Activated CD8-positive, alpha-beta memory T cell treated with anti-CD3 and anti-CD28 coated beads for 1 hour (primary cell): ENCODE data around the gene CCSAP.
"Not testable (repeated sequence)": the region's sequence is repeated elsewhere in the genome, so short reads cannot be mapped to it uniquely, and the experiment has no call there.

Source experiments
- DNase-seq, 2 donors: peaks; one replicate each; pipeline ENCODE4 v3.0.0-alpha.2; 2020; ENCODE audit warnings: low read depth in 1 of 2; ENCODE audit errors: extremely low read depth in 1 of 2

Gene CCSAP

DNA sequence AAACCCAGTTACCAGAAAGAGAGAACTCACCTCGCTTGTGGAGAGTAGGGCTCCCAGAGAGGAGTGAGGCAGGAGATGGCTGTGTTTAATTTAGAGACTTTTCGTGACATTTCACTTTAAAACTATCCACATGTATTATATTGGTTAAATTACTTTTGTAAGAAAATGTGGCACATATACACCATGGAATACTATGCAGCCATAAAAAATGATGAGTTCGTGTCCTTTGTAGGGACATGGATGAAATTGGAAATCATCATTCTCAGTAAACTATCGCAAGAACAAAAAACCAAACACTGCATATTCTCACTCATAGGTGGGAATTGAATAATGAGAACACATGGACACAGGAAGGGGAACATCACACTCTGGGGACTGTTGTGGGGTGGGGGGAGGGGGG lies 51.2 kb downstream of the CCSAP start:
- not testable (repeated sequence) for DNase-seq

DNA sequence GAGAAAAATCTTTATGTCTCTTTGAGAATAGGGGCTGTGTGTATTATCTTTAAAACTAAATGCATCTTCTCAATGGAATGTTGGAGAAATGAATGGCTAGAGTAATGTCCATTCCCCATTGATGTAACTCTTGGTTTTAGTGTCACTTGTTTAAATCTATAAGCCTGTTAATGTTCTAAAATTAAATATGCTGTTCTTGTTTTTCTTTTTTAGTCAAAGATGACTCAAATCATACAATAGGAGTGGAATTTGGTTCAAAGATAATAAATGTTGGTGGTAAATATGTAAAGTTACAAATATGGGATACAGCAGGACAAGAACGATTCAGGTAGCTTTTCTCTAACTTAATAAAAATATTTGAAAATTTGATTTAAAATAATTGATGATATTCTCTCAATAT lies 54.3 kb downstream of the CCSAP start:
- no peak for DNase-seq

- DNase-seq = no peak
Measured at GRCh38 chr1:229287267-229287666, 55.6 kb downstream of the CCSAP start.

- DNase-seq = no peak
Measured at GRCh38 chr1:229286099-229286766, 56.6 kb downstream of the CCSAP start.

DNA sequence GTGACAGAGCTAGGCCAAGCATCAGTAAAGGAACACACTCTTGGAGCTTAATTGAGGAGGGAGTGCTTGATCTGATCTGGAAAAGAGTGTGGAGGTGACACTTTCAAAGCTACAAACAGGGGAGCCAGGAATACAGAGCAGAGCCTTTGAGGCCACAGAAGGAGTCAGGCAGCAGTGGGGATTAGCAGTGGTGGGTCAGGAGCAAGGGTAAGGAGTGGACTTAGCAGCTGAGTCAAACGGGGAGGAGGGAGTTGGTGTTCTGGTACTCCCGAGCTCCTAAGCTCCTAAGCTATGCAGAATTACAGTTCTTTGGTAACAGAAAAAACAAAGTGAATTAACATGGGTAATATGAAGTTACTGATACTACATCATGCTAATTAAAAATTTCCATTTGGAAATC lies 57.4 kb downstream of the CCSAP start:
- DNase-seq = no peak

DNA sequence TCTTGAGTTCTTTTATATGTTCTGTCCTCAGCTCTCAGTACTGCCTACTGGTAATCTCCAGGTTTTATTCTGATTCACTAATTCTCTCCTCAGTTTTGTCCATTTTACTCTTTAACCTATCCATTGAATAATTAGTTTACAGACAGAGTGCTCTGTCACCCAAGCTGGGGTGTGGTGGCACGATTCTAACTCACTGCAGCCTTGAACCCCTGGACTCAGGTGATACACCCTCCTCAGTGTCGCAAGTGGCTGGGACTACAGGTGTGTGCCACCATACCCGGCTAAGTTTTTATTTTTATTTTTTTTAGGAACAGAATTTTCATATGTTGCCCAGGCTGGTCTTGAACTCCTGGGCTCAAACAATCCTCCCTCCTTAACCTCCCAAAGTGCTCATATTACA lies 58.0 kb downstream of the CCSAP start:
- DNase-seq = no peak

DNA sequence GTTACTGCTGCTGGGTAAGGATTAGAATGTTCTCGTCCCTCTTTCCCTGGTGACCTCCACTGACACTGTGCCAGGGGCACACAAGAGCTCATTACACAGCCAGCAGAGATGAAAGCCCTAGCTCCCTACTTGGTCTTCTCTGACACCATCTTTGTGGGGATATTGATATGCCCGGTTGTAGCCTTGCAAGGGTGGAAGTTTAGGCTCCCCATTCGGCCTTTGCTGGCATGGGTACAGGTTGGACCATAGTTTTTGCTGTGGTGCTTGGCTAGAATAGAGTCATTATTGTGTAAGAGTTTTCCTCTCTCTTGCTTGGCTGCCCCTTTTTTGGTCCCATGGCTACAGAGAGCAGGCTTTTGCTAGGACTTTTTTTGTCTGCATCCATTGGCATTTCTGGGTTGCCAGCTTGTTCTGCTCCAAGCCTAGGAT lies 59.6 kb downstream of the CCSAP start:
- DNase-seq = no peak

DNA sequence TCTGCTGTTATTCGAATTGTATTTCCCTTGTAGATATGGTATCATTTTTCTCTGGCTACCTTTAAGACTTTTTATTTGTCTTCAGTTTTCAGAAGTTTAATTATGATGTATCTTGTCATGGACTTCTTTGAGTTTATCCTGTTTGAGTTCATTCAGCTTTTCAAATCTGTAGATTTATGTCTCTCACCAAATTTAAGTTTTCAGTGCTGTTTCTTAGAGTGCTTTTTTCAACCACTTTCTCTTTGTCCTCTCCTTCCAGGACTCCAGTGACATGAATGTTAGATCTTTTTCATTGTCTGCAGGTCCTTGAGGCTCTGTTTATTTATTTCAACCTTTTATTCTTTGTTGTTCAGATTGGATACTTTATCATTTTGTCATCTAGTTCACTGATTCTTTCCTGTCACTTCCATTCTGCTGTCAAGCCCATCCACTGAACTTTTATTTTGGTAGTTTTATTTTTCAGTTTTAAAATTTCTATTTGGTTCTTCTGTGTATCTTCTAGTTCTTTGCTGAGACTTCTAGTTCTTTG lies 60.5 kb downstream of the CCSAP start:
- no peak for DNase-seq

DNA sequence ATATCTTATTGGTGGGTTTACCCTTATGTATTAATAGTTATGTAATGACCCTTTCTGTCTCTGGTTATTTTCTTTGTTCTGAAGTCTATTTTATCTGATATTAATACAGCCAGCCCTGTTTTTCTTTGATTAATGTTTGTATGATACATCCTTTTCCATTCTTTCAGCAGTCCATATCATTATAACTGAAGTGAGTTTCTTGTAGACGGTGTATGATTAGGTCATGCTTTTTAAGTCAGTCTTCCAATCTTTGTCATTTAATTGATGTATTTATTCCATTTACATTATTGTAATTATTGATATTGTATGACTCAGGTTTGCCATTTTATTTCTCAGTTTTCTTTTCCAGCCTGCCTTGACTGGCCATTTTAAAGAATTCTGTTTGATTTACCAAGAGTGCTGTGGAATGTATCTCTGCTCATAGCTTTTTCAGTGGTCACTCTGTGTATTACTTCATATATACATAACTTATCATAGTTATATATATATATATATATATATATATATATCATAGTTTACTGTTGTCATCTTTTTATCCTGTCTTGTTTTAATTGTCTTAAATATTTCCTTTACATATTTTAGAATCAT lies 61.4 kb downstream of the CCSAP start:
- DNase-seq = no peak

DNA sequence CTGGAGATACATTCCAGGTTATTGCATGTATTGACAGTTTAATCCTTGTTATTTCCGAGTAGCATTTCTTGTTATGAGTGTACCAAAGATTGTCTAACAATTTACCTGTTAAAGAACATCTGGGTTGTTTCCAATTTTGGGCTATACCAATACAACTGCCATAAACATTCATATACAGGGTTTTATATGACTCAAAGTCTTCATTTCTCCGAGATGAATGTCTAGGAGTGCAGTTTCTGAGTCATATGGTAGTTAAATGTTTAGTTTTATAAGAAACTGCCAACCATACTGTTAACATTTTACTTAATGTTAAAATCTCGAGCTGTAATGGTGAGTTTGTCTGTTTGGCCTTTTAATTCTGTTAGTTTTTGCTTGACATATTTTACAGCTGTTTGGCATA lies 61.9 kb downstream of the CCSAP start:
- no peak for DNase-seq

- DNase-seq = no peak
Measured at GRCh38 chr1:229280037-229280828, 62.6 kb downstream of the CCSAP start.

- DNase-seq = no peak
Measured at GRCh38 chr1:229279242-229279641, 63.6 kb downstream of the CCSAP start.

DNA sequence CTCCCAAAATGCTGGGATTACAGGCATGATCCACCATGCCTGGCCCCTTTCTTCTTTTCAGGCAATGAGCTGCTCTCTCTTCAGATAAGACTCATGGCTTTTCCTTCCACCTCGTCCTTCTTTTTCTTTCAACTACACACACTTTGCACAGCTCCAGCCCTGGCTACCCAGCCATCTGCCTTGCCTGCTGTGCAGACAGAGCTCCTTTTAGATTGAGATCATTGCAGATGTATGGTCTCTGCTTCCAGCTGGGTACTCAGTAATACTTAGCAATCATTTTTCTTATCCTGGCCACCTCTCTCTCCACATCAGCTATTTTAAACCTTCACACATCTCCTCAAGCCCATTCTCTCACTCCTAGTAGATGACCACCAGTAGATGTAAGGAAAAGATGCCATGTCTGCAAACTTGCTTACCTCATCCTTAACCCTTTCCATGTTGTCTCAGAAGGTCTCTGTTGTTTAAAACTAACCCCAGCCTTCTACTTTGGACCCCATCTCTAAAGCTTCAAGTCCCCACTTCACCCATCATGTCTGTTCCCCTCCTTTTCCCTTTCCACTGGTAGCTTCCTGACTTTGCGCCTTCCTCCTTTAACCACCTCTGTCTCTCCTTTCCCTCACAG lies 64.6 kb downstream of the CCSAP start:
- DNase-seq = no peak

DNA sequence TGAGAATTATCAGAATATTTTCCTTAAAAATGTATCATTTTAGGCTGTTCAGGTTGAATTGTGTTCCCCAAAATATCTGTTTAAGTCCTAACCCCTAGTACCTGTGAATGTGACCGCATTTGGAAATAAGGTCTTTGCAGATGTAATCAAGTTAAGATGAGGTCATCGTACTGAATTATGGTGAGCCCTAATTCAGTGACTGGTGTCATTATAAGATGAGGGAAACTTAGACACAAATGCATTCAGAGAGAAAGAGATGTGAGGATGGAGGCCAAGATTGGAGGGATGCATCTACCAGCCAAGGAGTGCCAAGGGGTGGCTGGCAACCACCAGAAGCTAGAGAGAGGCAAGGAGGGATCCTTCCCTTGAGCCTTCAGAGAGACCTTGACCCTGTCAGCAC lies 67.8 kb downstream of the CCSAP start:
- DNase-seq = no peak

DNA sequence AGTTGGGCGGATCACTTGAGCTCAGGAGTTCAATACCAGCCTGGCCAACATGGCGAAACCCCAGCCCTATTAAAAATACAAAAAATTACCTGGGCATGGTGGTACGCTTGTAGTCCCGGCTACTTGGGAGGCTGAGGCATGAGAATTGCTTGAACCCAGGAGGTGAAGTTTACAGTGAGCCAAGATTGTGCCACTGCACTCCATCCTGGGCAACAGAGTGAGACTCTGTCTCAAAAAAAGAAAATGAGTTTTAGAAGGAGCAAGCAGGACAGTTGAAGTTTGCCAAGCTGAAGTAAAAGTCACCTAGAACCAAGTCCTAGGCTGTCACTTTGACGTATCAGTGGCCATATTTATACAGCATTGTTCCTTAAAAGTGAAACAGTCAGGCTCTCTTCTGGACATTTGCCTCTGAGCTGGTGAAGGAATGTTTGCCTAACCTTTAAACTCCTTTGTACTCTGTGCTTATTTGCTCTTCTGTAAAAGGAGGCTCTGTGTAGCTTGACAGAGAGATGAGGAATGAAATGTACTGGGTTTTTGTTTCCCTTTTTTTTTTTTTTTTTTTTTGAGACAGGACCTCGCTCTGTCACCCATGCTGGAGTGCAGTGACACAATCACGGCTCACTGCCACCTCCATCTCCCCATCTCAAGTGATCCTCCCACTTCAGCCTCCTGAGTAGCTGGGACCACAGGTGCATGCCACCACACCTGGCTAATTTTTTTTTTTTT lies 69.2 kb downstream of the CCSAP start:
- DNase-seq = no peak

- no peak for DNase-seq
Measured at GRCh38 chr1:229272164-229273158, 70.4 kb downstream of the CCSAP start.

DNA sequence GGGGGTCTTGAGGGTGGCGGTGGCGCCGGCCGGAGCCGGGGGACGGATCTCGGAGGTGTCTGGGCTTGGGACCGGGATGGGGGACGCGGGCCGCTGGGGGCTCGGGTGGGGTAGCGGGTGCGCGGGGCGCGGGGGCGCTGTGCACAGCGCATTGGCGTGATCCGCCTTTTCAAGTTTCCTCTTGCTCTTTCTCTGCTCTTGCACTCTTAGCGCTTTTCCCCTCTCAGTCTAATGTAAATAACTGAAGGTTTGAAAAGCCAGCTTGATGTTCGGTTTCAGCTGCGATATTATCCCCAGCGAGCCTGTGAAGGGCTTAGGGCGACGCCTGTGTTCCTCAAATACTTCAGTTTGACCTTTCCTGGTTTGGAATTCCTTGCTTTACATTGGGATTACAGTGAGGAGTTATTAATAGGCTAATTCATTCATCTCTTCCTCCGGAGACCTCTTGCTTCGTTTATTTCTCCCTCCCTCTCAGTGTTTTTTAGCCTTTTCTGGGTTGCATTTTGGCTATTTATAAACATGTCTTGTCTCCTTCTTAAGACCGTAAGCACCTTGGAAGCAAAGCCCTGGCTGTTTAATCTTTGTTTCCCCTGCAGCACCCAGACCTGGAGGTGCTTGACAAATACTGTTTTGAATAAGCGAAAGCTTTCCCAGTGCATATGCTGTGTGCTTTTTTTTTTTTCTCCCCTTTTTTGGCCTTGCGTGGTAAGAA lies 71.2 kb downstream of the CCSAP start:
- DNase-seq = peak in 1 of 2 donors; percentile 30
